ENCODE measurements around the gene PRPF18. TPM values are rescaled to one million over a fixed set of nuclear protein-coding genes. Genes with fewer than 3 reads are reported as not detected.

Gene PRPF18
- total RNA-seq, 1 donor from 2014 or later, result 17.1 TPM

GRCh38 chr10:13672548-13672947 is 85.8 kb downstream of the PRPF18 start:
- Mint-ChIP-seq H3K9me3 (ENCODE audit: low read depth) (no peaks in the 10 kb centered on the region), H3K27me3 (peaks cover 26% of the 10 kb centered on the region), H3K4me3 (ENCODE audit: low read depth) (peak overlapping the region; percentile 11), H3K36me3 (ENCODE audit: insufficient read depth) (peaks cover 45% of the 10 kb centered on the region), H3K27ac (no peak overlapping the region), H3K4me1 (ENCODE audit: low read depth) (peaks cover 49% of the 10 kb centered on the region)
- DNase-seq (ENCODE audit: low spot score, unreplicated experiment), result no peak
- TF ChIP-seq CTCF (IDR thresholded peaks at IDR 0.05; ENCODE audit: unreplicated experiment), result no peak

GRCh38 chr10:13673156-13673555 is 86.4 kb downstream of the PRPF18 start:
- DNase-seq (ENCODE audit: low spot score, unreplicated experiment), result no peak
- TF ChIP-seq CTCF (IDR thresholded peaks at IDR 0.05; ENCODE audit: unreplicated experiment), result no peak
- H3K36me3 Mint-ChIP-seq (ENCODE audit: insufficient read depth), result peaks cover 40% of the 10 kb centered on the region
- H3K9me3 Mint-ChIP-seq (ENCODE audit: low read depth), result no peaks in the 10 kb centered on the region
- H3K27me3 Mint-ChIP-seq, result peaks cover 25% of the 10 kb centered on the region
- H3K27ac Mint-ChIP-seq, result peak overlapping the region; percentile 73
- H3K4me1 Mint-ChIP-seq (ENCODE audit: low read depth), result peaks cover 49% of the 10 kb centered on the region
- peak overlapping the region; percentile 1 for H3K4me3 Mint-ChIP-seq (ENCODE audit: low read depth)

GRCh38 chr10:13674645-13675588 is 88.2 kb downstream of the PRPF18 start:
- peak overlapping the region; percentile 19 for H3K27ac Mint-ChIP-seq
- peaks cover 46% of the 10 kb centered on the region for H3K4me1 Mint-ChIP-seq (ENCODE audit: low read depth)
- no peak for TF ChIP-seq CTCF (IDR thresholded peaks at IDR 0.05; ENCODE audit: unreplicated experiment)
- no peak for DNase-seq (ENCODE audit: low spot score, unreplicated experiment)
- H3K9me3 Mint-ChIP-seq (ENCODE audit: low read depth), result no peaks in the 10 kb centered on the region
- H3K36me3 Mint-ChIP-seq (ENCODE audit: insufficient read depth), result peaks cover 34% of the 10 kb centered on the region
- H3K4me3 Mint-ChIP-seq (ENCODE audit: low read depth), result no peak overlapping the region
- peaks cover 38% of the 10 kb centered on the region for H3K27me3 Mint-ChIP-seq

- no peak for TF ChIP-seq CTCF (IDR thresholded peaks at IDR 0.05; ENCODE audit: unreplicated experiment)
These were observed 91.5 kb downstream of the PRPF18 start for GRCh38 chr10:13678101-13678843.

More at GRCh38 chr10:13678101-13678843, 91.5 kb downstream of the PRPF18 start:
- H3K27ac Mint-ChIP-seq, result no peak overlapping the region
- peaks cover 42% of the 10 kb centered on the region for H3K27me3 Mint-ChIP-seq
- no peak overlapping the region for H3K4me3 Mint-ChIP-seq (ENCODE audit: low read depth)
- no peaks in the 10 kb centered on the region for H3K9me3 Mint-ChIP-seq (ENCODE audit: low read depth)
- H3K4me1 Mint-ChIP-seq (ENCODE audit: low read depth), result peaks cover 36% of the 10 kb centered on the region
- DNase-seq (ENCODE audit: low spot score, unreplicated experiment), result no peak
- H3K36me3 Mint-ChIP-seq (ENCODE audit: insufficient read depth), result peaks cover 31% of the 10 kb centered on the region

Other genes starting within 250 kb of the PRPF18 start
- gene SEPHS1, start 238.7 kb upstream of the PRPF18 start, total RNA-seq, result 117 and 127 TPM in 2 replicates
- gene BEND7, start 58.0 kb upstream of the PRPF18 start, total RNA-seq, result 43.2 and 47.8 TPM in 2 replicates

Data from progenitor cell of endocrine pancreas (in vitro differentiated cells).